ENCODE results near the gene HIVEP3. TPM values are rescaled to one million over a fixed set of nuclear protein-coding genes. Genes with fewer than 3 reads are reported as not detected.

The HIVEP3 gene
- total RNA-seq, 1 experiment from 2014 or later, result 11.0 TPM

- Histone ChIP-seq H4K20me1 (ENCODE audit: insufficient read depth) (no peaks in the 10 kb centered on the region), H3K9me3 (ENCODE audit: insufficient read depth, low read depth) (no peaks in the 10 kb centered on the region), H3K27ac (no peak overlapping the region), H3K79me2 (ENCODE audit: low read depth) (no peaks in the 10 kb centered on the region), H3K36me3 (ENCODE audit: low read depth) (no peaks in the 10 kb centered on the region), H2AFZ (no peak overlapping the region), H3K27me3 (ENCODE audit: insufficient read depth, low read depth) (no peaks in the 10 kb centered on the region), H3K4me3 (no peak overlapping the region), H3K4me1 (replicated peaks; ENCODE audit: insufficient read depth) (peaks cover 20% of the 10 kb centered on the region), H3F3A (ENCODE audit: insufficient read depth, low read depth) (peaks cover 5% of the 10 kb centered on the region; the same call in 1 of the 2 replicates), H3K4me2 (no peak overlapping the region), H3K9me2 (ENCODE audit: insufficient read depth) (no peaks in the 10 kb centered on the region)
- ChIA-PET CTCF (no interaction called here), POLR2A (ENCODE audit: unreplicated experiment) (no interaction called here)
- no peak for DNase-seq
- BruUV-seq (replicated peaks), result no TSS peak
- no peak for TF ChIP-seq CTCF (conservative IDR thresholded peaks at IDR 0.05)
- TF ChIP-seq EZH2 (IDR thresholded peaks at IDR 0.05; ENCODE audit: low read depth), result no peak
- intact Hi-C loops (cut with micrococcal nuclease; ENCODE audit: unreplicated experiment), result loop anchor here (10.0 kb wide), 1 partner anchor 357 kb away; no protein-coding TSS in a partner anchor
Measured at GRCh38 chr1:41677620-41678019, 241.1 kb downstream of the HIVEP3 start.

GRCh38 chr1:41675401-41675800 is 243.3 kb downstream of the HIVEP3 start:
- ChIA-PET POLR2A (ENCODE audit: unreplicated experiment) (no interaction called here), CTCF (interaction anchor here (0.6 kb wide), 1 partner anchor 15 kb away, joined by 3 read pairs; no protein-coding TSS in a partner anchor)
- TF ChIP-seq EZH2 (IDR thresholded peaks at IDR 0.05; ENCODE audit: low read depth) (no peak), CTCF (conservative IDR thresholded peaks at IDR 0.05) (no peak)
- no peak overlapping the region for H2AFZ ChIP-seq
- no peaks in the 10 kb centered on the region for H4K20me1 ChIP-seq (ENCODE audit: insufficient read depth)
- no peaks in the 10 kb centered on the region for H3K9me3 ChIP-seq (ENCODE audit: insufficient read depth, low read depth)
- no TSS peak for BruUV-seq (replicated peaks)
- H3K79me2 ChIP-seq (ENCODE audit: low read depth), result no peaks in the 10 kb centered on the region
- peaks cover 41% of the 10 kb centered on the region for H3K4me1 ChIP-seq (replicated peaks; ENCODE audit: insufficient read depth)
- no peak overlapping the region for H3K4me2 ChIP-seq
- intact Hi-C loops (cut with micrococcal nuclease; ENCODE audit: unreplicated experiment), result loop anchor here (10.0 kb wide), 1 partner anchor 359 kb away; no protein-coding TSS in a partner anchor
- DNase-seq, result no peak
- no peak overlapping the region for H3K27ac ChIP-seq
- no peaks in the 10 kb centered on the region for H3K9me2 ChIP-seq (ENCODE audit: insufficient read depth)
- H3K36me3 ChIP-seq (ENCODE audit: low read depth), result no peaks in the 10 kb centered on the region
- H3K27me3 ChIP-seq (ENCODE audit: insufficient read depth, low read depth), result no peaks in the 10 kb centered on the region
- H3K4me3 ChIP-seq, result no peak overlapping the region
- H3F3A ChIP-seq (ENCODE audit: insufficient read depth, low read depth), result peaks cover 21% of the 10 kb centered on the region; the same call in 1 of the 2 replicates

GRCh38 chr1:41674522-41674921 is 244.2 kb downstream of the HIVEP3 start:
- H3K9me3 ChIP-seq (ENCODE audit: insufficient read depth, low read depth), result no peaks in the 10 kb centered on the region
- CTCF ChIA-PET, result no interaction called here
- intact Hi-C loops (cut with micrococcal nuclease; ENCODE audit: unreplicated experiment), result loop anchor here (5.0 to 10.0 kb wide), 3 partner anchors 98 to 360 kb away; no protein-coding TSS in a partner anchor
- POLR2A ChIA-PET (ENCODE audit: unreplicated experiment), result no interaction called here
- BruUV-seq (replicated peaks), result no TSS peak
- no peak overlapping the region for H3K4me3 ChIP-seq
- no peaks in the 10 kb centered on the region for H3K9me2 ChIP-seq (ENCODE audit: insufficient read depth)
- no peak overlapping the region for H2AFZ ChIP-seq
- peaks cover 50% of the 10 kb centered on the region for H3K4me1 ChIP-seq (replicated peaks; ENCODE audit: insufficient read depth)
- H3K27me3 ChIP-seq (ENCODE audit: insufficient read depth, low read depth), result no peaks in the 10 kb centered on the region
- peaks cover 25% of the 10 kb centered on the region; the same call in 1 of the 2 replicates for H3F3A ChIP-seq (ENCODE audit: insufficient read depth, low read depth)
- no peaks in the 10 kb centered on the region for H4K20me1 ChIP-seq (ENCODE audit: insufficient read depth)
- DNase-seq, result no peak
- H3K79me2 ChIP-seq (ENCODE audit: low read depth), result no peaks in the 10 kb centered on the region
- H3K27ac ChIP-seq, result no peak overlapping the region
- no peak overlapping the region for H3K4me2 ChIP-seq
- TF ChIP-seq CTCF (conservative IDR thresholded peaks at IDR 0.05) (no peak), EZH2 (IDR thresholded peaks at IDR 0.05; ENCODE audit: low read depth) (no peak)
- no peaks in the 10 kb centered on the region for H3K36me3 ChIP-seq (ENCODE audit: low read depth)
